IPS DF 4.7 (cell line): ENCODE data around the gene BCLAF1.
"Not testable (repeated sequence)": the region's sequence is repeated elsewhere in the genome, so short reads cannot be mapped to it uniquely, and the experiment has no call there.

Experiments
- DNase-seq: peaks from one replicate; pipeline ENCODE4 v3.0.0-alpha.2; 2013; ENCODE audit warnings: low spot score; ENCODE audit errors: extremely low read depth

Gene BCLAF1

GRCh38 chr6:136249811-136250685 lies 39.6 kb downstream of the BCLAF1 start, which contains the start of gene MTFR2:
MTFR2 (minus strand) TSS chr6:136250311; CDS start chr6:136249099, 1,212 bp downstream.
- peak; percentile 99 for DNase-seq

DNA sequence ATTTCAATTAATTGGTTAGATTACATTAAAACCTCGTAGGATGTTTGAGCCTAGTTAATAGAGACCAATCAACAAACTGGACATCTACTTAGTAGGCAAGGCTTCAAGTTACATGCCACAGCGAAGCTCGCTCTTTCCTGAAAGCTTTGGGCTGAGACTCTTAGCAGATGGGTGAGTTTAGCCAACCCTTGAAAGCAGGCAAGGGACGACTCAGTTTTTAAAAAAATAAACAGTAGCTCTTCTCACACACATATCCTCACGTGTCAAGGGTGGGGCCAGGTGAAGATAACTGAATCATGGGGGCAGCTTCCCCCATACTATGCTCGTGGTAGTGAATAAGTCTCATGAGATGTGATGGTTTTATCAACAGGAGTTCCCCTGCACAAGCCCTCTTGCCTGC lies 40.3 kb downstream of the BCLAF1 start:
- no peak for DNase-seq

DNA sequence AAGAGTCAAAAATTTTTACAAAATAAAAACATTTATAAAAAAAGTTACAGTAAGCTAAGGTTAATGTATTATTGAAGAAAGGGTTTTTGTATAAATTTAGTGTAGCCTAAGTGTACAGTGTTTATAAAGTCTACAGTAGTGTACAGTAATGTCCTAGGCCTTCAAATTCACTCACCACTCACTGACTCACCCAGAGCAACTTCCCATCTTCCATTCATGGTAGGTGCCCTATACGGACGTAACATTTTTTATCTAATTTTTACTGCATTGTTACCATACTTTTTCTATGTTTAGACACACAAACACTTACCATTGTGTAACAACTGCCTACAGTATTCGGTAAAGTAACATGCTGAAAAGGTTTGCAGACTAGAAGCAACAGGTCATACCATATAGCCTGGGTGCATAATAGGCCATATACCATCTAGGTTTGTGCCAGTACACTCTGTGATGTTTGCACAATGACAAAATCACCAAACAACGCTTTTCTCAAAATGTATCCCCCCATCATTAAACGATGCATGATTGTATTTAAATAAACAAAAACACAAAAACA lies 45.5 kb downstream of the BCLAF1 start:
- no peak for DNase-seq

DNA sequence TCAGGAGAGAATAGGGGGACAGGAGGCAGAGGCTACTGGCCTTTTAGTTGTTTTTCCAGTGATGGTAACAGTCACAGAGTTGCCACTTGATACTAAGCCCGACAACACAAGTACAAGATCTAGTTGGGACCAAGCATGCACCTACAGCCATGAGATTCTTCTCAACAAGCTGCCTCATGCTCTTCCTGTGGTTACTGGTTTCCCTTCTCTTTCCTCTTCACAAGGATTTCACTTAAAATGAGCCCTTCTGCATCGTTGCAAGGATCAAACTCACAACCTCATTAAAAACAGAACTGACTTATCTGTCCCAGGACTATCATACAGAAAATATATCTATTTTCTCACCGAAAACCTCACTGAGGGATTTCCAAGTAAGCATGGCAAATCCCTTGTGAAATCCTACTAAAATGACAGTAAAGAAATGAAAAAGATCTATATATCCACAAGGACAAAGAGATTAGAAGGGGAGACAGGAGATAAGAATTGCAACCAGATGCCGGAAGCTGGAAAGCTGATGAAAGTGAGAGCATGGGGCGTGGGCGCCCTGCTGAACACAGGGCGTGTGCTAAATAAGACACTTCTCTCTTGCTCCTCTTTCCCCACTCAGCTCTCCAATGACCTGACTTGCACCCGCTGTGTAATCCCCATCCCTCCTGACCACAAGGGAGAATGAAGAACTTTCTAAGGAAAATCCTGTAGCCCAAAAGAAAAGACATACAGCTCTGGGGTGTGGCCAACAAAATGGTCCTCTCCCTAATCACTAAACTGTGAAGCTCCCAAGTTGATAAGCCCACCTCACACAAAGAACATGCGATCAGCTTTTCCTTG lies 53.0 kb downstream of the BCLAF1 start:
- DNase-seq = no peak

- no peak for DNase-seq
Observed at GRCh38 chr6:136235233-136235564, 54.4 kb downstream of the BCLAF1 start.

GRCh38 chr6:136232701-136233100 lies 56.9 kb downstream of the BCLAF1 start:
- no peak for DNase-seq

DNA sequence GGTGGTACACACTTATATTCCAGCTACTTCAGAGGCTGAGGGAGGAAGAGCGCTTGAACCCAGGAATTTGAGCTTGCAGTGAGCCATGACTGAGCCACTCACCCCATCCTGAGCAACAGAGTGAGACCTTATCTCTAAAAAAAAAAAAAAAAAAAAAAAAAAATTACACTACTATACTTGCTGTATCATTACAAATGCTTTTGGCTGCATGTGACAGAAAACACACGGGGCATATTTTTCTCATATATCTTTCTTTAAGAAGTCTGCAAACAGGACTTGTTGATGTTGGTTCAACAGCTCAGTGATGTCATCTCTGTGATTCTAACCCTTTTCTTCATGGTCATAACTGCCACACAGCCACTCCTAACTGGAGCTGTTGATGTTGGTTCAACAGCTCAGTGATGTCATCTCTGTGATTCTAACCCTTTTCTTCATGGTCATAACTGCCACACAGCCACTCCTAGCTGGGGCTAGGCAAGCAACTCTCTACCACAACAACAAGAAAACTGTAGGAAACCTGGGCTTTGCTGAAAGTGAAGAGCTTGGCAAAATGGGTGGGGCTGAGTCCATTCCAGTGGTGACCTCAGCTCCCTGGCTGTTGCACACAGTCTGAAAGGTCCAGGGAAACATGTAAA lies 59.3 kb downstream of the BCLAF1 start:
- no peak for DNase-seq

- no peak for DNase-seq
Observed at GRCh38 chr6:136228814-136229213, 60.8 kb downstream of the BCLAF1 start.

DNA sequence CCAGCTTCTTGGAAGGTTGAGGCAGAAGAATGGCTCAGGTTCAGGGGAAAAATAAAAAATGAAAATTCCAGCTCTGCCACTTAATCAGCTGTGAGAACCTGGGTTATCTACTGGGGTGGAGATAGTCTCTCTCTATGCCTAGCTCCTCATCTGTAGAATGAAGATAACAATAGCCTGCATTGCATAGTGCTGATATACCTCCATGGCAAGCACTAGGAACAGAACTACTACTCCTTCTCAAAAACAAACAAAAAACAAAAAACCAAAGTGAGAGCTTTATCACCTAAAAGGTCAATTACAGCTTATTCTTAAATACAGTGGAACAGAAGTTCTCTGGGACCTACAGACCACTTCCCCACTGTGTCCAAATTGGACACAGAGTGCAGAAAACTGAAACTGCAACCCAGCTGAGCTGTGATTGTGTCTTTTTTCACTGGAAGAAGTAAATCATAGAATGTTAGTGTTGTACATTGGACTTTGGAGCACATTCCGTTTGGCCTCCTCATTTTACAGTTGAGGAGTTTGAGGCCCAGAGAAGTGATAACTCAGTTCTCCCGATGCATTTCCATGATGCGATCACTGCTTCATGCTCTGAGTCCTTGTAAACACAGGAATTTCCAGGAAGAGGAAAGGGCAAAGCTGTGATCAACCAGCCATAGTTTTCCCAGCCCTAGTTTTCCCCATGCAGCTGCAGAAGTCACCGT lies 62.8 kb downstream of the BCLAF1 start:
- DNase-seq = no peak

- no peak for DNase-seq
Observed at GRCh38 chr6:136226027-136226673, 63.5 kb downstream of the BCLAF1 start.

DNA sequence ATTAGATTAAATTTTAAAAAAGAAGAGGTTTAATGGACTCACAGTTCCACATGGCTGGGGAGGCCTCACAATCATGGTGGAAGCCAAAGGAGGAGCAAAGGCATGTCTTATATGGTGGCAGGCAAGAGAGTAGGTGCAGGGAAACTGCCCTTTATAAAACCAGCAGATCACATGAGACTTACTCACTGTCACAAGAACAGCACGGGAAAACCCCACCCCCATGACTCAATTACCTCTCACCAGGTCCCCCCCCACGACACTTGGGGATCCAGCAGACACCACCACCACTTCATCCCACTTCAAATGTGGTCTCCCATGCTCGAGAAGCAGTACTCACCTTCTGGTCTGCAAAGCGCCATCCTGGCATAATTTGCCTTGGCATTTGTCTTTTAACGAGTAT lies 64.2 kb downstream of the BCLAF1 start:
- no peak for DNase-seq

DNA sequence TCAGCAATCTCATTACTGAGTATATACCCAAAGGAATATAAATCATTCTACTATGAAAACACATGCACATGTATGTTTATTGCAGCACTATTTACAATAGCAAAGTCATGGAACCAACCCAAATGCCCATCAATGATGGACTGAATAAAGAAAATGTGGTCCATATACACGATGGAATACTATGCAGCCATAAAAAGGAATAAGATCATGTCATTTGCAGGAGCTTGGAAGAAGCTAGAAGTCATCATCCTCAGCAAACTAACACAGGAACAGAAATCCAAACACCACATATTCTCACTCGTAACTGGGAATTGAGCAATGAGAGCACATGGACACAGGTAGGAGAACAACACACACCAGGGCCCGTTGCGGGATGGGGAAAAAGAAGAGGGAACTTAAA lies 64.7 kb downstream of the BCLAF1 start:
- DNase-seq = not testable (repeated sequence)

DNA sequence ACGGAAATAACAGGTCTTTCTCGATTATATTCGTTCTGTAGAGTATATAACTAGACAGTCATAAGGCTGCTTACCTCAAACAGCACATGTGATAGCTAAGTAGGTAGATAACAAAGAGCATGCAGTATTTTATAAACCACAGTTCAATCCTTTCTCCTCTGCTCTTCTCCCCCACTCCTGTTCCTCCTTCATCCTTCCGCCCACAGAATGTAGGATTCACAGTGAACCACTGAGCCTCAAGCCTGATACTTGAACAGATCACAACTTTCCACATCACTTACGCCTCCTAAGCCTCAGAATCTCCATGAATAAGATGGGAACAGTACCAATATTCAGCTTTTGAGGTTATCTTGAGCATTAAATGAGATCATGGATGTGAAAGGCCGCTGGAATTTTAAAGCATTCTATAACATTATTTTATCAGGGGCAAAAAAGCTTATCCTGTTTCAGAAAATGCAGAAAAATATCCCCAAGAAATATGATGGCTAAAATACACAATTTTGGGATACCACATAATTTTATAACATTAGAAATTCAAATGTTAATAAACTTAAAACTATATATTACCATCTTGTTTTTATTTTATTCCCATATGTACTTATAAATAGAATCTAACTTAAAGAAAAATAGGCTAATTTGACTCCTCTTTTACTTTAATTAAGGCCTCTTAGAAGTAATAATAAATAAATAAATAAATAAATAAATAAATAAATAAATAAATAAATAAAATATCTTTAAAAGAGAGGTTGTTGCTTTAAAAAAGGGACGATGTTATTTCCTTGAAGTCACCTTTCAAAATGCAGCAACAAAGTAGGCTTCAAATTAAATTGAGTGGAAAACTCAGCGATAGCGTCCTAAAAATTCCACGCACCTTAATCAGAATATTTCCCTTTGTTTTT lies 72.9 kb downstream of the BCLAF1 start:
- DNase-seq = no peak

DNA sequence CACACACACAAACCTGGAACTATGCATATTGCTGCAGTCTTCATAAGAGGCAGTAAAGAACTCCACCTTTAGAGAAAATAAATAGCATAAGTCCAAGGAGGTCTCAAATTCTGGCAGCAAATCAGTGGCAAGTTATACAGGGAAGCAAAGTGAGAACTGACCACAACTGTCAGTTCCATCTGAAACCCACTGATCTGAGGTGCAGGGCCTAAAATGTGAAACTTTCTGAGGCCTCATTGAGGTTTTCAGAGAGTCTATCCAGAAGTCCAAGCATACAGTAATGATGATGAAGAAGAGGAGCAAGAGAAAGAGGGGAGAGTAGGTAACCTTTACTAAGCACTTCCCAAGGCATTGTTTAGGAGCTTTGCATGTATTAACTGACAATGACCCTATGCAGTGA lies 75.8 kb downstream of the BCLAF1 start:
- no peak for DNase-seq

DNA sequence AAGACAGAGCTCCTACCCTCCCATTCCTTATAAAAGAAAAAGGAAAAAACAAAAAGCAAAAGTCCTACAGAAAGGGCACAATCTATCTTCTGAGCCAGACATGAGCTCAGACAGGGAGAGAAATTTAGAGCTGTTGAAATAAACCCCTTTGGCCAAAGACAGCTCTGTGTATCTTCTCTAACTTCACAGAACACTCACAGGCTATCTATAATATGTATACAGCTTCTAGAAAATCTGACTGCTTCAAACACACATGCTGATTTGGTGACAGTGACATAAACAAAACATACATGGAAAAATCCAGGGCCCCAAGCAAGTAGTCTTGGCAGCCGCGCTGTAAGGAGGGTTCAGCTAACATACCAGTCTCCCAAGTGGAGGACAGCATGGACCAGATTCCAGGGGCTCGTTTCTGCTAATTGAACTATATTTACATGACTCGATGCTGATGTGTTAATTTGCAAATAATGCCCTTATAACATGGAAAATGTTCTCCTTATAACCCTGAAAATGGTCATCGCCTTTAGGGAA lies 76.6 kb downstream of the BCLAF1 start:
- DNase-seq = no peak

GRCh38 chr6:136212608-136213007 lies 77.0 kb downstream of the BCLAF1 start:
- DNase-seq = no peak

DNA sequence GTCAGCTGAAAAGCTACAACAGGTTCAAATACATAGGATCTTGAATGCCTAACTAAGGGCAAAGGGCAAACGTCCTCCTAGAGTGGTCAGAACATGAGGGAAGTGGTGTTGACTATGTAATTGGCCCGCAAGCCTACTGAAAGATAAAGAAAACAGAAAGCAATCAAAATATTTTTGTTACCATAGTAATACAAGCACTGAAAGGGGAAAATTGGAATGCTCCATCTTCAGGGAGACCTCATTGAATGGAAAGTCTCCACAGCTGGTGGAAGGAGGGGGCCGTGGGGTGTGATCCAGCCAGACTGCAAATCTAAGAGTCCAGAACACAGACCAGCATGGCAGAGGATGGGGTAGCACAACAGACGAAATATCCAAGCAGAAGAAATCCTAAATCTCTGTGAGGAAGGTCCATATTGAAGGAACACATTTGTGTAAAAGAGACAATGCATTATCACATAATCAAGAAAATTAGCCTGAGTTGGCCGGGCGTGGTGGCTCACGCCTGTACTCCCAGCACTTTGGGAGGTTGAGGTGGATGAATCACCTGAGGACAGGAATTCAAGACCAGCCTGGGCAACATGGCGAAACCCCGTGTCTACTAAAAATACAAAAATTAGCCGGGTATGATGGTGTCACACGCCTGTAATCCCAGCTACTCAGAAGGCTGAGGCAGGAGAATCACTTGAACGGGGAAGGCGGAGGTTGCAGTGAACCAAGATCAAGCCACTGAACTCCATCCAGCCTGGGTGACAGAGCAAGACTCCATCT lies 79.1 kb downstream of the BCLAF1 start:
- DNase-seq = no peak

DNA sequence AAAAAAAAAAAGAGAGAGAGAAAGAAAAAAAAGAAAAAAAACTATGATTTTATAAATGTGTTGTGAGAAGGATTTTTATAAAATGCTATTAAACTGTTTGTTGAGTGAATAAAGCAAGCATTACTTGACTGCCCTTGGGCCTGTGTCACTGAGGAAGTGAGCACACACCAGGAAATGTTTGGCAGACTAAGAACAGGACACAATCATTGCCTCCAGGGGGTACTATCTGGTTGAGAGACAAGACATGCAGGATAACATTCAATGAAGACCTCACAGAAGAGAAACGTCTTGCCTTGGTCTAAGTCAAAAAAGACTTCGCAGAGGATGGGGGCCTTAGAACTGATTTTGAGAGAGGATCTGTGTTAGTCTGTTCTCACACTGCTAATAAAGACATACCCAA lies 80.2 kb downstream of the BCLAF1 start:
- no peak for DNase-seq

- no peak for DNase-seq
Observed at GRCh38 chr6:136208783-136209182, 80.9 kb downstream of the BCLAF1 start.
